ENCODE results near the gene ATP2C2.

GRCh38 chr16:84391151-84392030 is 23.1 kb downstream of the ATP2C2 start:
- TF ChIP-seq, protein P1, sequence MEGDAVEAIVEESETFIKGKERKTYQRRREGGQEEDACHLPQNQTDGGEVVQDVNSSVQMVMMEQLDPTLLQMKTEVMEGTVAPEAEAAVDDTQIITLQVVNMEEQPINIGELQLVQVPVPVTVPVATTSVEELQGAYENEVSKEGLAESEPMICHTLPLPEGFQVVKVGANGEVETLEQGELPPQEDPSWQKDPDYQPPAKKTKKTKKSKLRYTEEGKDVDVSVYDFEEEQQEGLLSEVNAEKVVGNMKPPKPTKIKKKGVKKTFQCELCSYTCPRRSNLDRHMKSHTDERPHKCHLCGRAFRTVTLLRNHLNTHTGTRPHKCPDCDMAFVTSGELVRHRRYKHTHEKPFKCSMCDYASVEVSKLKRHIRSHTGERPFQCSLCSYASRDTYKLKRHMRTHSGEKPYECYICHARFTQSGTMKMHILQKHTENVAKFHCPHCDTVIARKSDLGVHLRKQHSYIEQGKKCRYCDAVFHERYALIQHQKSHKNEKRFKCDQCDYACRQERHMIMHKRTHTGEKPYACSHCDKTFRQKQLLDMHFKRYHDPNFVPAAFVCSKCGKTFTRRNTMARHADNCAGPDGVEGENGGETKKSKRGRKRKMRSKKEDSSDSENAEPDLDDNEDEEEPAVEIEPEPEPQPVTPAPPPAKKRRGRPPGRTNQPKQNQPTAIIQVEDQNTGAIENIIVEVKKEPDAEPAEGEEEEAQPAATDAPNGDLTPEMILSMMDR (IDR thresholded peaks at IDR 0.05): no peak
- TF ChIP-seq POLR2A (IDR thresholded peaks at IDR 0.05): no peak

All from heart left ventricle (tissue), 13 donors.